PFSK-1 (cell line): ENCODE data around the gene CBL.

Source experiments
- POLR2AphosphoS5 ChIP-seq: IDR thresholded peaks from 2 replicates; pipeline ENCODE4 v1.6.1; 2012; ENCODE audit warnings: low read depth, mild to moderate bottlenecking, control low read depth, low read length, moderate library complexity
- TAF1 ChIP-seq: IDR thresholded peaks from 2 replicates; pipeline ENCODE4 v1.6.1; 2012; ENCODE audit warnings: low read length, control low read depth, borderline replicate concordance; ENCODE audit not compliant: insufficient read depth
- TF ChIP-seq, protein P1 (sequence below), 2 experiments: IDR thresholded peaks; 2 replicates each; pipeline versions ENCODE4 v1.6.1 to v1.8.0; 2011 to 2012; ENCODE audit warnings: low read depth in 2 of 2, low read length in 2 of 2, control low read depth in 1 of 2, inconsistent platforms in 1 of 2, mild to moderate bottlenecking in 1 of 2, moderate library complexity in 1 of 2; ENCODE audit not compliant: insufficient read depth in 1 of 2

DNA sequence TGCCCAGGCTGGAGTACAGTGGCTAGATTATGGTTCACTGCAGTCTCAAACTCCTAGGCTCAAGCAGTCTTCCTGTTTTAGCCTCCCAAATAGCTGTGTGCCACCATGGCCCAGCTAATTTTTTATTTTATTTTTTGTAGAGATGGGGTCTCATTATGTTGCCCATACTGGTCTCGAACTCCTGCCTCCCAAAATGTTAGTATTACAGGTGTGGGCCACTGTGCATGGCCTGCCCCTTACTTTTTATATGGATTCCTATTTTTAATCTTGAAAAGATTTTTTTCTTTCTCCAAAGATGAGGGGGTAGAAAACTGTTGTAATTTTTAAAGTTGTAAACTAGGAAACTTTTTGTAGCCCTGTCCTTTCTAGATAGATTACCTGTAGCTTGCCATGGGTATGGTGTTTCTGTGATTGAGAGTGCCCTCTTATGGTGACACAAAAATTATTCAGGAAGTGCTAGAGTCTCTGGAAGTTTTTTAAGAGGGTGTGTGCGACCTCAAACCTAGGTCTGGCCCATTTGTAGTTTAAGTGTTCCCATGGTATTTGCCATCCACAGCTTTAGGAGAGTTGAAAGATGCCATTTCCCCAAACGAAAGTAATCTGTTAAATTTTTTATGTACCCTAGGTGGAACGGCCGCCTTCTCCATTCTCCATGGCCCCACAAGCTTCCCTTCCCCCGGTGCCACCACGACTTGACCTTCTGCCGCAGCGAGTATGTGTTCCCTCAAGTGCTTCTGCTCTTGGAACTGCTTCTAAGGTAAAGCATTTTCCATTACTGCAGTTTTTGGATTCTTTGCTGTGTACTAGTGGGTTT is 78.4 kb downstream of the CBL start:
- TF ChIP-seq, protein P1, sequence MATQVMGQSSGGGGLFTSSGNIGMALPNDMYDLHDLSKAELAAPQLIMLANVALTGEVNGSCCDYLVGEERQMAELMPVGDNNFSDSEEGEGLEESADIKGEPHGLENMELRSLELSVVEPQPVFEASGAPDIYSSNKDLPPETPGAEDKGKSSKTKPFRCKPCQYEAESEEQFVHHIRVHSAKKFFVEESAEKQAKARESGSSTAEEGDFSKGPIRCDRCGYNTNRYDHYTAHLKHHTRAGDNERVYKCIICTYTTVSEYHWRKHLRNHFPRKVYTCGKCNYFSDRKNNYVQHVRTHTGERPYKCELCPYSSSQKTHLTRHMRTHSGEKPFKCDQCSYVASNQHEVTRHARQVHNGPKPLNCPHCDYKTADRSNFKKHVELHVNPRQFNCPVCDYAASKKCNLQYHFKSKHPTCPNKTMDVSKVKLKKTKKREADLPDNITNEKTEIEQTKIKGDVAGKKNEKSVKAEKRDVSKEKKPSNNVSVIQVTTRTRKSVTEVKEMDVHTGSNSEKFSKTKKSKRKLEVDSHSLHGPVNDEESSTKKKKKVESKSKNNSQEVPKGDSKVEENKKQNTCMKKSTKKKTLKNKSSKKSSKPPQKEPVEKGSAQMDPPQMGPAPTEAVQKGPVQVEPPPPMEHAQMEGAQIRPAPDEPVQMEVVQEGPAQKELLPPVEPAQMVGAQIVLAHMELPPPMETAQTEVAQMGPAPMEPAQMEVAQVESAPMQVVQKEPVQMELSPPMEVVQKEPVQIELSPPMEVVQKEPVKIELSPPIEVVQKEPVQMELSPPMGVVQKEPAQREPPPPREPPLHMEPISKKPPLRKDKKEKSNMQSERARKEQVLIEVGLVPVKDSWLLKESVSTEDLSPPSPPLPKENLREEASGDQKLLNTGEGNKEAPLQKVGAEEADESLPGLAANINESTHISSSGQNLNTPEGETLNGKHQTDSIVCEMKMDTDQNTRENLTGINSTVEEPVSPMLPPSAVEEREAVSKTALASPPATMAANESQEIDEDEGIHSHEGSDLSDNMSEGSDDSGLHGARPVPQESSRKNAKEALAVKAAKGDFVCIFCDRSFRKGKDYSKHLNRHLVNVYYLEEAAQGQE (IDR thresholded peaks at IDR 0.05; ENCODE audit: insufficient read depth in 1 of 2, low read depth in 2 of 2, low read length in 2 of 2), result no peak
- TF ChIP-seq TAF1 (no peak), POLR2AphosphoS5 (no peak)
